Prostate gland (tissue), 2 donors: ENCODE measurements around the gene BCAS3.

ENCODE experiments used
- POLR2A ChIP-seq: fragments of 450-650 bp; IDR thresholded peaks from one replicate; pipeline ENCODE4 v1.6.1; 2016; ENCODE audit warnings: antibody characterized with exemption, mild to moderate bottlenecking
- POLR2AphosphoS5 ChIP-seq: sonication (generic); formaldehyde crosslinking; IDR thresholded peaks from one replicate; pipeline ENCODE4 v1.6.1; 2017; ENCODE audit warnings: antibody characterized with exemption
- TF ChIP-seq, protein P1 (sequence below), 4 experiments: fragments of 200-600 bp in 2 of 4; fragments of 450-650 bp in 2 of 4; sonication (generic) in 2 of 4; IDR thresholded peaks; 1 replicate in 3 of 4; 2 replicates in 1 of 4; pipeline ENCODE4 v1.5.1; 2016 to 2019; ENCODE audit warnings: antibody characterized with exemption in 4 of 4, mild to moderate bottlenecking in 2 of 4, moderate library complexity in 2 of 4

DNA sequence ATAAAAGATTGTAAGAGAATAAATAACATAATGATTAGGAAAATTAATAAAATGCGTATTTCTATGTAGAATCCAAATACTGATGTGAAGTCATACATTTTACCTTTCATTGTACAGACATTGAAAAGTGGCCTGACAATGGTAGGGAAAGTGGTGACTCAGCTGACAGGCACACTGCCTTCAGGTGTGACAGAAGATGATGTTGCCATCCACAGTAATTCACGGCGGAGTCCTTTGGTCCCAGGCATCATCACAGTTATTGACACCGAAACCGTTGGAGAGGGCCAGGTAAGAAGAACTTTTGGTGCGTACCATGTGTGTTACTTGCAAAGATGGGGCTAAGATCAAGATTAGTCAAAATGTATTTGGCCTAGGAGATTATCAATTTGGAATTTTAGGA lies 232.8 kb downstream of the BCAS3 start:
- TF ChIP-seq POLR2AphosphoS5 (no peak), POLR2A (no peak)
- TF ChIP-seq, protein P1, sequence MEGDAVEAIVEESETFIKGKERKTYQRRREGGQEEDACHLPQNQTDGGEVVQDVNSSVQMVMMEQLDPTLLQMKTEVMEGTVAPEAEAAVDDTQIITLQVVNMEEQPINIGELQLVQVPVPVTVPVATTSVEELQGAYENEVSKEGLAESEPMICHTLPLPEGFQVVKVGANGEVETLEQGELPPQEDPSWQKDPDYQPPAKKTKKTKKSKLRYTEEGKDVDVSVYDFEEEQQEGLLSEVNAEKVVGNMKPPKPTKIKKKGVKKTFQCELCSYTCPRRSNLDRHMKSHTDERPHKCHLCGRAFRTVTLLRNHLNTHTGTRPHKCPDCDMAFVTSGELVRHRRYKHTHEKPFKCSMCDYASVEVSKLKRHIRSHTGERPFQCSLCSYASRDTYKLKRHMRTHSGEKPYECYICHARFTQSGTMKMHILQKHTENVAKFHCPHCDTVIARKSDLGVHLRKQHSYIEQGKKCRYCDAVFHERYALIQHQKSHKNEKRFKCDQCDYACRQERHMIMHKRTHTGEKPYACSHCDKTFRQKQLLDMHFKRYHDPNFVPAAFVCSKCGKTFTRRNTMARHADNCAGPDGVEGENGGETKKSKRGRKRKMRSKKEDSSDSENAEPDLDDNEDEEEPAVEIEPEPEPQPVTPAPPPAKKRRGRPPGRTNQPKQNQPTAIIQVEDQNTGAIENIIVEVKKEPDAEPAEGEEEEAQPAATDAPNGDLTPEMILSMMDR (IDR thresholded peaks at IDR 0.05) = no peak
